GM12891 (cell line): ENCODE data around the gene RPS4Y1.

Source experiments
- POLR2A ChIP-seq: IDR thresholded peaks from 2 replicates; pipeline ENCODE4 v1.6.1; 2011; ENCODE audit warnings: low read depth, low read length, control low read depth
- POLR2AphosphoS5 ChIP-seq: IDR thresholded peaks from 2 replicates; pipeline ENCODE4 v1.6.1; 2011; ENCODE audit warnings: low read depth, low read length, control low read depth
- POU2F2 ChIP-seq: IDR thresholded peaks from 2 replicates; pipeline ENCODE4 v1.6.1; 2011; ENCODE audit warnings: low read depth, mild to moderate bottlenecking, control low read depth, low read length, moderate library complexity
- SPI1 ChIP-seq: IDR thresholded peaks from 2 replicates; pipeline ENCODE4 v1.6.1; 2011; ENCODE audit warnings: low read depth, low read length, control low read depth
- TAF1 ChIP-seq: IDR thresholded peaks from 2 replicates; pipeline ENCODE4 v1.6.1; 2011; ENCODE audit warnings: low read depth, low read length, control low read depth

DNA sequence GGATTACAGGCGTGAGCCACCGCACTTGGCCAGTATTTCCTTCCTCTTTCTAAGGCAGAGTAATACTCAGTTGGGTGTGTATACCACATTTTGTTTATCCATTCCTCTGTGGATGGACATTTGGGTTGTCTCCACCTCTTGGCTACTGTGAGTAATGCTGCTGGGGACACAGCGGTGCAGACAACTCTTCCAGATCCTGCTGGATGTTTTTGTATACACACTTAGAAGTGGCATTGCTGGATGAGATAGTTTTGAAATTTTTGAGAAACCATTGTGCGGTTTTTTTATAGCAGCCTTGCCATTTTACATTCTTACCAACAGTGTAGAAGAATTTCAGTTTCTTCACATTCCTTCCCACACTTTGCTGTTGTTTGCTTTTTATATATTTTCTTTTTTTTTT is 16.3 kb downstream of the RPS4Y1 start:
- TF ChIP-seq POLR2AphosphoS5: no peak
- no peak for TF ChIP-seq POLR2A
- TF ChIP-seq TAF1: no peak
- no peak for TF ChIP-seq SPI1
- TF ChIP-seq POU2F2: no peak
